Smooth muscle cell (in vitro differentiated cells): ENCODE measurements around the gene MEN1. TPM values are rescaled to one million over a fixed set of nuclear protein-coding genes. Genes with fewer than 3 reads are reported as not detected.

ENCODE experiments used
- DNase-seq: peaks from one replicate; lab custom pipeline; 2025; ENCODE audit not compliant: unreplicated experiment; lab: John Stamatoyannopoulos, UW
- H2AFZ ChIP-seq: fragments of 200-600 bp; sonication (generic); 2 replicates; pipeline ENCODE4 v1.6.0; 2016; ENCODE audit warnings: antibody characterized with exemption, low read depth, mild to moderate bottlenecking
- H3F3A ChIP-seq: fragments of 200-600 bp; sonication (generic); 2 replicates; pipeline ENCODE4 v1.6.0; 2017; ENCODE audit warnings: antibody characterized with exemption, low read depth
- H3K27ac ChIP-seq: fragments of 200-600 bp; sonication (generic); 2 replicates; pipeline ENCODE4 v1.5.1; 2016; ENCODE audit warnings: low read depth, mild to moderate bottlenecking
- H3K27me3 ChIP-seq: fragments of 200-600 bp; sonication (generic); 2 replicates; pipeline ENCODE4 v1.6.1; 2016; ENCODE audit warnings: low read depth, mild to moderate bottlenecking
- H3K36me3 ChIP-seq: fragments of 200-600 bp; sonication (generic); 2 replicates; pipeline ENCODE4 v1.5.1; 2016; ENCODE audit warnings: low read depth
- H3K4me1 ChIP-seq: fragments of 200-600 bp; sonication (generic); 2 replicates; pipeline ENCODE4 v1.5.1; 2016; ENCODE audit warnings: low read depth
- H3K4me2 ChIP-seq: fragments of 200-600 bp; sonication (generic); 2 replicates; pipeline ENCODE4 v1.6.0; 2016; ENCODE audit warnings: mild to moderate bottlenecking
- H3K4me3 ChIP-seq: fragments of 200-600 bp; sonication (generic); 2 replicates; pipeline ENCODE4 v1.5.1; 2016; ENCODE audit warnings: mild to moderate bottlenecking
- H3K79me2 ChIP-seq: fragments of 200-600 bp; sonication (generic); 2 replicates; pipeline ENCODE4 v1.6.0; 2016; ENCODE audit warnings: low read depth, mild to moderate bottlenecking
- H3K9ac ChIP-seq: fragments of 200-600 bp; sonication (generic); 2 replicates; pipeline ENCODE4 v1.6.0; 2016; ENCODE audit warnings: low read depth
- H3K9me3 ChIP-seq: fragments of 200-600 bp; sonication (generic); replicated peaks from 2 replicates; pipeline ENCODE4 v1.5.1; 2016; ENCODE audit warnings: low read depth
- H4K20me1 ChIP-seq: fragments of 200-600 bp; sonication (generic); 2 replicates; pipeline ENCODE4 v1.6.0; 2016; ENCODE audit warnings: low read depth
- CTCF ChIP-seq: fragments of 200-600 bp; sonication (generic); IDR thresholded peaks from 2 replicates; pipeline ENCODE4 v1.5.1; 2017; ENCODE audit warnings: borderline replicate concordance, mild to moderate bottlenecking, antibody characterized with exemption; ENCODE audit not compliant: insufficient read depth, poor library complexity, severe bottlenecking
- WGBS: methylation state at CpG from one replicate; pipeline ENCODE4 v1.1.7; 2016; ENCODE audit warnings: low lambda C conversion rate; 5-methylcytosine and 5-hydroxymethylcytosine counted together
- polyA plus RNA-seq: library from polyadenylated mRNA; unstranded; fragments of >200 nt; fragmentation: Nextera tagmentation; extraction: Ambion mirVana; gene quantifications from 2 replicates; pipeline ENCODE4 v1.2.1, GENCODE V29; 2016
- total RNA-seq: library from RNA; depleted of rRNA; stranded (reverse); fragments of >200 nt; gene quantifications from 2 replicates; pipeline ENCODE4 v1.2.3, GENCODE V29; 2014

MEN1 gene
- total and polyA plus RNA-seq, 2 experiments from 2014 or later: 11.6 to 37.3 TPM

GRCh38 chr11:64759722-64760719 lies 50.3 kb downstream of the MEN1 start, which contains the start of gene PYGM:
PYGM (minus strand) TSS chr11:64759974; CDS start chr11:64759898, 76 bp downstream.
- Histone ChIP-seq H3K27me3 (no peaks in the 10 kb centered on the region), H3K9me3 (no peaks in the 10 kb centered on the region), H3K79me2 (peaks cover 6% of the 10 kb centered on the region), H3K36me3 (no peaks in the 10 kb centered on the region), H3K9ac (no peak within 1 kb of the TSS), H3F3A (peaks cover 26% of the 10 kb centered on the region), H2AFZ (no peak within 1 kb of the TSS), H3K27ac (no peak within 1 kb of the TSS), H3K4me2 (no peak within 1 kb of the TSS), H3K4me1 (peaks cover 29% of the 10 kb centered on the region), H3K4me3 (no peak within 1 kb of the TSS), H4K20me1 (peaks cover 44% of the 10 kb centered on the region)
- TF ChIP-seq CTCF: no peak
- 49% methylated on average over 24 of the region's 24 CpGs for WGBS
- no peak for DNase-seq

DNA sequence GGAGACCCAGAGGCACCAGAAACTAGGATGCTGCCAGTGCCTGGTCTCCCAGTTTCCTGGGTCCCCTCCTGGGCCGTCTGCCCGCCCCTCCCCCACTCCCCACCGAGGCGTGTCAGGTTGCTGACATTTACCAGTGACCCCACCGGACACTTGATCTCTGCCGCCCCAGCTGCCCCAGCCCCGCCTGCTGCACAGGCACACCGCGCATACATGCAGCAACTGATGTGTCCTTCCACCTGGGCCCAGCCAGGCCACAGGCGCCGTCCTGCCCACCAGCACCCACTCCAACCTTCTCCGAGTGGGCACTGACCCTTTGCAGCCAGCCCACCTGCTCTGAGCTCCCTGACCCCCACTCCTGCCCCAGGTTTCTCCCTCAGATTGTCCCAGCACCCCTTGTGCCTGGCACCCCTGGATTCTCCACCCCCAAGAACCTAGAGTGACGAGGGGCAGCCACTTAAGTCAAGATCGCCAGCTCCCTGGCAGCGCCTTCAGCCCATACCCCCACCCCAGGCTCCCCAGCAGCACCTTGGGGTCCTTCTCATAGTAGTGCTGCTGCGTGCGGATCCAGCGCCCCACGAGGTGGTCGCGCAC lies 51.1 kb downstream of the MEN1 start:
- Histone ChIP-seq H3K9me3 (no peaks in the 10 kb centered on the region), H3K9ac (no peak overlapping the region), H3K4me3 (no peak overlapping the region), H4K20me1 (peaks cover 36% of the 10 kb centered on the region), H3K27me3 (no peaks in the 10 kb centered on the region), H3K4me1 (peaks cover 22% of the 10 kb centered on the region), H3K4me2 (no peak overlapping the region), H3K79me2 (peaks cover under 1% of the 10 kb centered on the region), H3F3A (peaks cover 18% of the 10 kb centered on the region), H3K27ac (no peak overlapping the region), H3K36me3 (no peaks in the 10 kb centered on the region), H2AFZ (no peak overlapping the region)
- DNase-seq: no peak
- 84% methylated on average over 19 of the region's 21 CpGs for WGBS
- no peak for TF ChIP-seq CTCF

DNA sequence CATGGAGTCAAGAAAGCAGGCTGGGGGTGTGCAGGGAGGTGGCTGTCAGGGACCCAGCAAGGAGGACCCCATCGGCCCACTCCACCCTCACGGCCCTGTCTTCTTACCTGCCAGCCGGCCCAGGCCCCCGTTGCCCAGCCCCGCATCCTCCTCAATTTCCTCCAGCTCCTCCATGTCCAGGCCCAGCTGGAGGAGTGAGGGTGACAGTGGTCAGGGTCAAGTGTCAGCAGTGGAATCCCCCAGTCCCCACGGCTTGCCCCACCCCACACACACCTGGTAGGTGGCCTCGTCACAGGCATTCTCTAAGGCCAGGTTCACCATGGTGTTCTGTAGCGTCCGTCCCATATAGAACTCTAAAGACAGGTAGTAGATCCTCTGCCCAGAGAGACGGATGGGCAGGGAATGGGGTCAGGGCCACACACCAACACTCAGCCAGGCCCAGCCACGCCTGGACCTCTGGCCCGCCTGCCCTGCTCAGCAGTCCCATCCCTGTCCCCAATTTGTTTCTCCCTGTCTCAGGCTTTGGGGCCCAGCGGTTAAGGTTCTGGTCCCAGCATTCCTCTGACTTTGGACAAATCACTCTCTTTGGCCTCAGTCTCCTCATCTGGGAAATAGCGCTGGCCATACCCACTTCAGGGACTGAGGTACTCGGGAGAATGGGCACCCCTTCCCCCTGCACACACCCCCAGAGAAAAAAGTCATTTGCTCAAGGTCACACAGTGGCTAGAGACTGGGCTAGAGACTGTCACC lies 51.8 kb downstream of the MEN1 start:
- Histone ChIP-seq H2AFZ (no peak overlapping the region), H3K4me2 (no peak overlapping the region), H3K9ac (no peak overlapping the region), H3K27me3 (no peaks in the 10 kb centered on the region), H3K4me3 (no peak overlapping the region), H3K9me3 (no peaks in the 10 kb centered on the region), H3F3A (peaks cover 10% of the 10 kb centered on the region), H3K27ac (no peak overlapping the region), H3K4me1 (peaks cover 16% of the 10 kb centered on the region), H4K20me1 (peaks cover 29% of the 10 kb centered on the region), H3K36me3 (no peaks in the 10 kb centered on the region), H3K79me2 (no peaks in the 10 kb centered on the region)
- 91% methylated on average over 10 of the region's 15 CpGs for WGBS
- no peak for TF ChIP-seq CTCF
- DNase-seq: no peak
